Astrocyte (in vitro differentiated cells and primary cell): ENCODE measurements around the gene MED13L. TPM values are rescaled to one million over a fixed set of nuclear protein-coding genes. Genes with fewer than 3 reads are reported as not detected.

Experiments used
- DNase-seq: peaks from one replicate; pipeline ENCODE4 v3.0.0-alpha.2; 2010; ENCODE audit warnings: low read depth
- FAIRE-seq: peaks from 2 replicates; lab custom pipeline; 2011; peaks lifted over from hg19 to GRCh38; lab: Jason Lieb, UNC
- H2AFZ ChIP-seq: 2 replicates; pipeline ENCODE4 v1.6.0; 2012; ENCODE audit warnings: low read depth, low read length, inconsistent platforms
- H3K27ac ChIP-seq: 2 replicates; pipeline ENCODE4 v1.5.1; 2011; ENCODE audit warnings: low read depth, low read length, inconsistent platforms
- H3K27me3 ChIP-seq: 2 replicates; pipeline ENCODE4 v1.6.0; 2011; ENCODE audit warnings: low read length, inconsistent platforms; ENCODE audit not compliant: insufficient read depth
- H3K36me3 ChIP-seq: 2 replicates; pipeline ENCODE4 v1.5.1; 2011; ENCODE audit warnings: low read length, inconsistent platforms; ENCODE audit not compliant: insufficient read depth
- H3K4me1 ChIP-seq: 2 replicates; pipeline ENCODE4 v1.5.1; 2011; ENCODE audit warnings: low read length, inconsistent platforms; ENCODE audit not compliant: insufficient read depth
- H3K4me2 ChIP-seq: 2 replicates; pipeline ENCODE4 v1.6.0; 2012; ENCODE audit warnings: low read length, inconsistent platforms
- H3K4me3 ChIP-seq: 2 replicates; pipeline ENCODE4 v1.5.1; 2011; ENCODE audit warnings: low read depth, mild to moderate bottlenecking, low read length, inconsistent platforms; ENCODE audit not compliant: insufficient read depth
- H3K79me2 ChIP-seq: 2 replicates; pipeline ENCODE4 v1.6.0; 2012; ENCODE audit warnings: mild to moderate bottlenecking, low read length, inconsistent platforms; ENCODE audit not compliant: insufficient read depth
- H3K9ac ChIP-seq: 2 replicates; pipeline ENCODE4 v1.6.0; 2012; ENCODE audit warnings: mild to moderate bottlenecking, low read length, inconsistent platforms
- H3K9me3 ChIP-seq: 2 replicates; pipeline ENCODE4 v1.5.1; 2012; ENCODE audit warnings: low read depth, mild to moderate bottlenecking, low read length, inconsistent platforms; ENCODE audit not compliant: insufficient read depth
- H4K20me1 ChIP-seq: 2 replicates; pipeline ENCODE4 v1.6.0; 2012; ENCODE audit warnings: low read length, inconsistent platforms; ENCODE audit not compliant: insufficient read depth
- H3K27ac Mint-ChIP-seq: one replicate; pipeline ENCODE4 v1.8.0; 2021; ENCODE audit warnings: mild to moderate bottlenecking, mixed read lengths; ENCODE audit not compliant: unreplicated experiment
- H3K27me3 Mint-ChIP-seq: one replicate; pipeline ENCODE4 v1.8.0; 2021; ENCODE audit warnings: low read depth, mixed read lengths; ENCODE audit not compliant: unreplicated experiment
- H3K36me3 Mint-ChIP-seq: one replicate; pipeline ENCODE4 v1.8.0; 2021; ENCODE audit warnings: low read depth, mixed read lengths; ENCODE audit not compliant: unreplicated experiment
- H3K4me1 Mint-ChIP-seq: one replicate; pipeline ENCODE4 v1.8.0; 2021; ENCODE audit warnings: low read depth, mixed read lengths; ENCODE audit not compliant: unreplicated experiment
- H3K4me3 Mint-ChIP-seq: one replicate; pipeline ENCODE4 v1.8.0; 2021; ENCODE audit warnings: mild to moderate bottlenecking, moderate library complexity, mixed read lengths; ENCODE audit not compliant: unreplicated experiment
- H3K9me3 Mint-ChIP-seq: one replicate; pipeline ENCODE4 v1.8.0; 2021; ENCODE audit warnings: mild to moderate bottlenecking, mixed read lengths; ENCODE audit not compliant: unreplicated experiment
- CTCF ChIP-seq: IDR thresholded peaks from 2 replicates; pipeline ENCODE4 v1.5.1; 2011; ENCODE audit warnings: low read depth, mild to moderate bottlenecking, inconsistent platforms, low read length, moderate library complexity; ENCODE audit not compliant: insufficient read depth
- EZH2 ChIP-seq: IDR thresholded peaks from 2 replicates; pipeline ENCODE4 v1.6.1; 2012; ENCODE audit warnings: mild to moderate bottlenecking, low read length, inconsistent platforms; ENCODE audit not compliant: insufficient read depth
- total RNA-seq: library from RNA; stranded (reverse); gene quantifications from 2 replicates; pipeline ENCODE4 v1.2.1, GENCODE V29; 2021

The MED13L gene
- total RNA-seq, 1 donor from 2014 or later = 153 TPM

- Histone ChIP-seq H3K4me2 (no peak overlapping the region), H3K9me3 (no peaks in the 10 kb centered on the region), H3K9ac (no peak overlapping the region), H3K27ac (no peak overlapping the region), H4K20me1 (peaks cover 82% of the 10 kb centered on the region), H3K4me3 (no peak overlapping the region), H3K36me3 (no peaks in the 10 kb centered on the region), H3K79me2 (peaks cover 87% of the 10 kb centered on the region), H2AFZ (no peak overlapping the region), H3K27me3 (no peaks in the 10 kb centered on the region), H3K4me1 (no peaks in the 10 kb centered on the region)
- Mint-ChIP-seq H3K27ac (no peak overlapping the region), H3K4me1 (peaks cover 11% of the 10 kb centered on the region), H3K9me3 (no peaks in the 10 kb centered on the region), H3K4me3 (no peak overlapping the region), H3K27me3 (no peaks in the 10 kb centered on the region), H3K36me3 (peaks cover 4% of the 10 kb centered on the region)
- TF ChIP-seq CTCF (no peak), EZH2 (no peak)
- no peak for FAIRE-seq
- no peak for DNase-seq
Observed at GRCh38 chr12:116028619-116029018, 248.9 kb downstream of the MED13L start.

GRCh38 chr12:116027551-116027821, 250.0 kb downstream of the MED13L start:
- no peaks in the 10 kb centered on the region for H3K4me1 ChIP-seq
- H3K36me3 ChIP-seq = no peaks in the 10 kb centered on the region
- no peaks in the 10 kb centered on the region for H3K27me3 ChIP-seq
- Mint-ChIP-seq H3K4me3 (no peak overlapping the region), H3K27ac (no peak overlapping the region), H3K27me3 (no peaks in the 10 kb centered on the region), H3K9me3 (no peaks in the 10 kb centered on the region), H3K4me1 (peaks cover 6% of the 10 kb centered on the region), H3K36me3 (peaks cover 4% of the 10 kb centered on the region)
- TF ChIP-seq CTCF (no peak), EZH2 (no peak)
- peaks cover 78% of the 10 kb centered on the region for H4K20me1 ChIP-seq
- H3K79me2 ChIP-seq = peaks cover 88% of the 10 kb centered on the region
- no peaks in the 10 kb centered on the region for H3K9me3 ChIP-seq
- no peak overlapping the region for H3K4me3 ChIP-seq
- no peak overlapping the region for H3K9ac ChIP-seq
- H3K4me2 ChIP-seq = no peak overlapping the region
- no peak for FAIRE-seq
- DNase-seq = no peak
- no peak overlapping the region for H3K27ac ChIP-seq
- no peak overlapping the region for H2AFZ ChIP-seq

GRCh38 chr12:116026768-116027550, 250.5 kb downstream of the MED13L start:
- peaks cover 79% of the 10 kb centered on the region for H4K20me1 ChIP-seq

More at GRCh38 chr12:116026768-116027550, 250.5 kb downstream of the MED13L start:
- DNase-seq = no peak
- Mint-ChIP-seq H3K27ac (no peak overlapping the region), H3K27me3 (no peaks in the 10 kb centered on the region), H3K4me1 (peaks cover 5% of the 10 kb centered on the region), H3K4me3 (no peak overlapping the region), H3K36me3 (peaks cover 4% of the 10 kb centered on the region), H3K9me3 (no peaks in the 10 kb centered on the region)
- H3K9ac ChIP-seq = no peak overlapping the region
- no peak for FAIRE-seq
- H3K27me3 ChIP-seq = no peaks in the 10 kb centered on the region
- TF ChIP-seq CTCF = no peak
- TF ChIP-seq EZH2 = no peak
- H3K4me2 ChIP-seq = no peak overlapping the region
- no peak overlapping the region for H3K27ac ChIP-seq
- no peaks in the 10 kb centered on the region for H3K4me1 ChIP-seq
- no peaks in the 10 kb centered on the region for H3K36me3 ChIP-seq
- H3K4me3 ChIP-seq = no peak overlapping the region
- peaks cover 88% of the 10 kb centered on the region for H3K79me2 ChIP-seq
- H3K9me3 ChIP-seq = no peaks in the 10 kb centered on the region
- no peak overlapping the region for H2AFZ ChIP-seq
